Trophoblast cell (in vitro differentiated cells and primary cell): ENCODE results near the gene TBC1D16.

Experiments used
- DNase-seq, 2 donors: peaks; one replicate each; pipeline ENCODE4 v3.0.0-alpha.2; 2016
- H2AFZ ChIP-seq: 2 replicates; pipeline ENCODE4 v1.6.1; 2013; ENCODE audit warnings: low read length, moderate library complexity, mild to moderate bottlenecking; ENCODE audit not compliant: insufficient read depth, poor library complexity
- H2AK5ac ChIP-seq: 2 replicates; pipeline ENCODE4 v1.6.1; 2013; ENCODE audit warnings: mild to moderate bottlenecking, low read length
- H2BK120ac ChIP-seq: 2 replicates; pipeline ENCODE4 v1.6.1; 2013; ENCODE audit warnings: low read length, mild to moderate bottlenecking, moderate library complexity; ENCODE audit not compliant: insufficient read depth, poor library complexity
- H2BK12ac ChIP-seq: 2 replicates; pipeline ENCODE4 v1.6.1; 2013; ENCODE audit warnings: mild to moderate bottlenecking, low read length, moderate library complexity
- H2BK5ac ChIP-seq: 2 replicates; pipeline ENCODE4 v1.6.1; 2013; ENCODE audit warnings: low read length, low read depth, moderate library complexity, mild to moderate bottlenecking; ENCODE audit not compliant: poor library complexity
- H3K14ac ChIP-seq: 2 replicates; pipeline ENCODE4 v1.6.1; 2013; ENCODE audit warnings: mild to moderate bottlenecking, low read length
- H3K18ac ChIP-seq: 2 replicates; pipeline ENCODE4 v1.6.1; 2013; ENCODE audit warnings: mild to moderate bottlenecking, low read length
- H3K23ac ChIP-seq: 2 replicates; pipeline ENCODE4 v1.6.1; 2013; ENCODE audit warnings: low read length
- H3K27ac ChIP-seq: 2 replicates; pipeline ENCODE4 v1.5.1; 2013; ENCODE audit warnings: low read depth, mild to moderate bottlenecking, inconsistent platforms, low read length, moderate library complexity
- H3K27me3 ChIP-seq: 2 replicates; pipeline ENCODE4 v1.6.1; 2013; ENCODE audit warnings: inconsistent platforms, mild to moderate bottlenecking, low read length, moderate library complexity; ENCODE audit not compliant: insufficient read depth
- H3K36me3 ChIP-seq, 2 experiments: 1 replicate in 1 of 2; 2 replicates in 1 of 2; pipeline ENCODE4 v1.6.1; 2013; ENCODE audit warnings: low read length in 2 of 2, mild to moderate bottlenecking in 2 of 2, moderate library complexity in 1 of 2; ENCODE audit not compliant: insufficient read depth in 2 of 2, control insufficient read depth in 1 of 2
- H3K4ac ChIP-seq: 2 replicates; pipeline ENCODE4 v1.6.1; 2013; ENCODE audit warnings: low read depth, mild to moderate bottlenecking, low read length, moderate library complexity
- H3K4me1 ChIP-seq, 2 experiments: 1 replicate in 1 of 2; 2 replicates in 1 of 2; pipeline ENCODE4 v1.6.1; 2013; ENCODE audit warnings: low read length in 2 of 2, mild to moderate bottlenecking in 2 of 2, moderate library complexity in 1 of 2; ENCODE audit not compliant: insufficient read depth in 2 of 2, control insufficient read depth in 1 of 2
- H3K4me2 ChIP-seq: 2 replicates; pipeline ENCODE4 v1.6.1; 2013; ENCODE audit warnings: inconsistent platforms, mild to moderate bottlenecking, low read length, moderate library complexity
- H3K4me3 ChIP-seq: 2 replicates; pipeline ENCODE4 v1.5.1; 2013; ENCODE audit warnings: mild to moderate bottlenecking, low read depth, low read length, inconsistent platforms
- H3K79me1 ChIP-seq: one replicate; pipeline ENCODE4 v1.6.1; 2013; ENCODE audit warnings: low read length
- H3K79me2 ChIP-seq: 2 replicates; pipeline ENCODE4 v1.6.1; 2013; ENCODE audit warnings: low read length, mild to moderate bottlenecking; ENCODE audit not compliant: control insufficient read depth, insufficient read depth, poor library complexity
- H3K9ac ChIP-seq: 2 replicates; pipeline ENCODE4 v1.6.1; 2013; ENCODE audit warnings: mild to moderate bottlenecking, low read length
- H3K9me3 ChIP-seq: 2 replicates; pipeline ENCODE4 v1.6.1; 2013; ENCODE audit warnings: low read depth, mild to moderate bottlenecking, control low read depth, inconsistent platforms, low read length; ENCODE audit not compliant: insufficient read depth
- H4K12ac ChIP-seq: 2 replicates; pipeline ENCODE4 v1.6.1; 2013; ENCODE audit warnings: low read depth, mild to moderate bottlenecking, low read length, moderate library complexity
- H4K8ac ChIP-seq: 2 replicates; pipeline ENCODE4 v1.6.1; 2013; ENCODE audit warnings: low read depth, mild to moderate bottlenecking, low read length, moderate library complexity
- H4K91ac ChIP-seq: one replicate; pipeline ENCODE4 v1.6.1; 2013; ENCODE audit warnings: low read depth, mild to moderate bottlenecking, low read length, moderate library complexity
- WGBS: extraction: QIAGEN DNeasy Blood & Tissue Kit; methylation state at CpG from one replicate; pipeline ENCODE4 v1.1.7; 2013; ENCODE audit warnings: missing lambda C conversion rate; ENCODE audit not compliant: insufficient read length, insufficient coverage; ENCODE audit errors: extremely low coverage; 5-methylcytosine and 5-hydroxymethylcytosine counted together

The TBC1D16 gene

GRCh38 chr17:79910985-79911361 lies 124.7 kb downstream of the TBC1D16 start:
- no peak overlapping the region for H2BK120ac ChIP-seq
- no peak overlapping the region for H2AK5ac ChIP-seq
- no peaks in the 10 kb centered on the region for H3K27me3 ChIP-seq
- no peak overlapping the region for H3K4me2 ChIP-seq
- H4K91ac ChIP-seq, result no peak overlapping the region
- no peak overlapping the region for H3K18ac ChIP-seq
- H3K79me2 ChIP-seq, result no peaks in the 10 kb centered on the region
- DNase-seq, result peak in 1 of 2 donors; percentile 44
- no peak overlapping the region for H3K23ac ChIP-seq
- no CpG with 5 or more reads among the region's 14 CpGs for WGBS
- no peaks in the 10 kb centered on the region for H3K79me1 ChIP-seq
- no peak overlapping the region for H3K27ac ChIP-seq
- peaks cover 3 to 6% of the 10 kb centered on the region in 2 experiments for H3K4me1 ChIP-seq
- H3K4ac ChIP-seq, result no peak overlapping the region
- no peak overlapping the region for H4K12ac ChIP-seq
- H2AFZ ChIP-seq, result no peak overlapping the region
- H3K9me3 ChIP-seq, result peaks cover 2% of the 10 kb centered on the region
- H3K9ac ChIP-seq, result no peak overlapping the region
- H4K8ac ChIP-seq, result no peak overlapping the region
- no peak overlapping the region for H3K4me3 ChIP-seq
- no peaks in the 10 kb centered on the region for H3K36me3 ChIP-seq
- no peak overlapping the region for H2BK5ac ChIP-seq
- H3K14ac ChIP-seq, result no peak overlapping the region
- no peak overlapping the region for H2BK12ac ChIP-seq

GRCh38 chr17:79909121-79909520 lies 126.6 kb downstream of the TBC1D16 start:
- no peaks in the 10 kb centered on the region for H3K79me1 ChIP-seq
- H4K91ac ChIP-seq, result no peak overlapping the region
- no peak overlapping the region for H3K23ac ChIP-seq
- no peaks in the 10 kb centered on the region for H3K36me3 ChIP-seq
- WGBS, result no CpG with 5 or more reads among the region's 4 CpGs
- H3K79me2 ChIP-seq, result no peaks in the 10 kb centered on the region
- H3K9ac ChIP-seq, result no peak overlapping the region
- no peak overlapping the region for H3K18ac ChIP-seq
- no peak overlapping the region for H2AFZ ChIP-seq
- no peak overlapping the region for H3K4ac ChIP-seq
- H3K9me3 ChIP-seq, result peaks cover 2% of the 10 kb centered on the region
- H2BK120ac ChIP-seq, result no peak overlapping the region
- no peak overlapping the region for H3K4me2 ChIP-seq
- H4K8ac ChIP-seq, result no peak overlapping the region
- H2BK12ac ChIP-seq, result no peak overlapping the region
- H3K4me3 ChIP-seq, result no peak overlapping the region
- H3K4me1 ChIP-seq, result no peaks in the 10 kb centered on the region
- no peak overlapping the region for H2BK5ac ChIP-seq
- DNase-seq, result no peak
- no peak overlapping the region for H3K14ac ChIP-seq
- H3K27me3 ChIP-seq, result no peaks in the 10 kb centered on the region
- no peak overlapping the region for H3K27ac ChIP-seq
- H4K12ac ChIP-seq, result no peak overlapping the region
- no peak overlapping the region for H2AK5ac ChIP-seq

- Histone ChIP-seq H2AK5ac (no peak overlapping the region), H2BK5ac (no peak overlapping the region), H3K4ac (no peak overlapping the region), H3K9ac (no peak overlapping the region), H3K18ac (no peak overlapping the region), H4K91ac (no peak overlapping the region), H3K27me3 (no peaks in the 10 kb centered on the region), H4K12ac (no peak overlapping the region), H2BK12ac (no peak overlapping the region), H3K4me1 (no peaks in the 10 kb centered on the region), H3K27ac (no peak overlapping the region), H4K8ac (no peak overlapping the region), H3K79me1 (no peaks in the 10 kb centered on the region), H3K4me3 (no peak overlapping the region), H2AFZ (no peak overlapping the region), H3K23ac (no peak overlapping the region), H2BK120ac (no peak overlapping the region), H3K4me2 (no peak overlapping the region), H3K9me3 (peaks cover under 1% of the 10 kb centered on the region), H3K79me2 (no peaks in the 10 kb centered on the region), H3K14ac (no peak overlapping the region), H3K36me3 (no peaks in the 10 kb centered on the region)
- DNase-seq, result no peak
- no CpG with 5 or more reads among the region's 16 CpGs for WGBS
Measured at GRCh38 chr17:79907850-79908249, 127.8 kb downstream of the TBC1D16 start.

- H2BK120ac ChIP-seq, result no peak overlapping the region
- no peak overlapping the region for H3K18ac ChIP-seq
- H3K4me3 ChIP-seq, result no peak overlapping the region
- H3K79me2 ChIP-seq, result no peaks in the 10 kb centered on the region
- H3K14ac ChIP-seq, result no peak overlapping the region
- no peak overlapping the region for H3K23ac ChIP-seq
- H2BK5ac ChIP-seq, result no peak overlapping the region
- no peak for DNase-seq
- H3K9ac ChIP-seq, result no peak overlapping the region
- H4K8ac ChIP-seq, result no peak overlapping the region
- H3K4me2 ChIP-seq, result no peak overlapping the region
- H3K79me1 ChIP-seq, result no peaks in the 10 kb centered on the region
- no peak overlapping the region for H2BK12ac ChIP-seq
- no peaks in the 10 kb centered on the region for H3K27me3 ChIP-seq
- no CpG with 5 or more reads among the region's 11 CpGs for WGBS
- H3K4ac ChIP-seq, result no peak overlapping the region
- no peaks in the 10 kb centered on the region for H3K4me1 ChIP-seq
- H2AFZ ChIP-seq, result no peak overlapping the region
- H4K12ac ChIP-seq, result no peak overlapping the region
- H4K91ac ChIP-seq, result no peak overlapping the region
- no peak overlapping the region for H3K27ac ChIP-seq
- no peaks in the 10 kb centered on the region for H3K9me3 ChIP-seq
- H3K36me3 ChIP-seq, result no peaks in the 10 kb centered on the region
- no peak overlapping the region for H2AK5ac ChIP-seq
Measured at GRCh38 chr17:79907217-79907715, 128.4 kb downstream of the TBC1D16 start.
